IPS-NIHi11 (cell line): ENCODE data around the gene DAPK1.
"Not testable (repeated sequence)": the region's sequence is repeated elsewhere in the genome, so short reads cannot be mapped to it uniquely, and the experiment has no call there.

Experiments
- DNase-seq: peaks from one replicate; pipeline ENCODE4 v3.0.0; 2012; ENCODE audit warnings: mixed read lengths, low spot score

DAPK1 gene

DNA sequence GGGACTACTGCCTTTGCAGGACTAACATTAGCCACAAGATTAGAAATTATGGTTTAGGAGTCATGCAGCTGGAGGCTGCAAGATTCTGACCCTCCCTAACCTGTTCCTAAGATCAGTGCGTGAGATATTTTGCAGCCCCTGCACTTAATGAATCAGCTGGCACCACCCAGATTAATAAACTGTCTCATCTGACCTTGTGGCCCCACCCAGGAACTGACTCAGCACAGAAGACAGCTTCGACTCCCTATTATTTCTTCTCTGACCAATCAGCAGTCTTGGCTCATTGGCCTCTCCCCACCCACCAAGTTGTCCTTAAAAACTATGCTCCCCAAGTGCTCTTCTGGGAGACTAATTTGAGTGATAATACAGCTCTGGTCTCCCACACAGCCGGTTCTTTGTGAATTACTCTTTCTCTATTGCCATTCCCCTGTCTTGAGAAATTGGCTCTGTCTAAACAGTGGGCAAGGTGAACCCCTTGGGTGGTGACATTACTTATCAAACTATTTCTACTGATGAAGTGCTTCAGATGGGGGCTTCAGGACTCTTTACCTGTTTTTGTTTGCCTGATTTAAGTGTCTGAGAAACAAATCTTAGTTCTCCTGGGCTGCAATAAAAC lies 245.3 kb downstream of the DAPK1 start:
- DNase-seq = no peak

DNA sequence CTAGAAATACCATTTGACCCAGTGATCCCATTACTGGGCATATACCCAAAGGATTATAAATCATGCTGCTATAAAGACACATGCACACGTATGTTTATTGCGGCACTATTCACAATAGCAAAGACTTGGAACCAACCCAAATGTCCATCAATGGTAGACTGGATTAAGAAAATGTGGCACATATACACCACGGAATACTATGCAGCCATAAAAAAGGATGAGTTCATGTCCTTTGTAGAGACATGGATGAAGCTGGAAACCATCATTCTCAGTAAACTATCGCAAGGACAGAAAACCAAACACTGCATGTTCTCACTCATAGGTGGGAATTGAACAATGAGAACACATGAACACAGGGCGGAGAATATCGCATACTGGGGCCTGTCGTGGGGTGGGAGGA lies 246.6 kb downstream of the DAPK1 start:
- not testable (repeated sequence) for DNase-seq

DNA sequence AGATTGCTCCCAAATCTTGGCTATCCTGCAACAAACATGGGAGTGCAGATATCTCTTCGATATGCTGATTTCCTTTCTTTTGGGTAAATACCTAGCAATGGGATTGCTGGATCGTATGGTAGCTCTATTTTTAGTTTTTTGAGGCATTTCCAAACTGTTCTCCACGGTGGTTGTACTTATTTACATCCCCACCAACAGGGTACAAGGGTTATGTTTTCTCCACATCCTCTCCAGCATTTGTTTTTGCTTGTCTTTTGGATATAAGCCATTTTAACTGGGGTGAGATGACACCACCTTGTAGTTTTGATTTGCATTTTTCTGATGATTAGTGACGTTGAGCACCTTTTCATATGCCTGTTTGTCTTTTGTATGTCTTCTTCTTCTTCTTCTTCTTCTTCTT lies 248.5 kb downstream of the DAPK1 start:
- no peak for DNase-seq

DNA sequence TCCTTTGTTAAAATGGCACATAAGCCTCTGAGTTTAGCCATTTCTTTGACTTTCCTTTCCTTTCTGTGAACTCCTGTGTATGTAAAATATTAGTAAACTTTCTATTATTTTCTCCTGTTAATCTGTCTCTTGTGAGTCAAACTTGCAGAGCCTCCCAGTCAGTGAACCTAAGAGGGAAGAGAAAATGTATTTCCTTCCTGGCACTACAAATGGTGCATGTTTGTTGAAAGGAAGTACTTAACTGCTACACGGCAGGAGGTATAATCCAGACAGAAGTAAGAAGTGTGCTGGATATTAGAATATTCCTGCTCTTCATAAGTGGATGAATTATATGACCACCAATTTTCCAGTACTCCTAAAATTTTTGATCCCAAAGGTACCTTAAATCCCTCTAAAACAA lies 251.2 kb downstream of the DAPK1 start:
- DNase-seq = no peak

DNA sequence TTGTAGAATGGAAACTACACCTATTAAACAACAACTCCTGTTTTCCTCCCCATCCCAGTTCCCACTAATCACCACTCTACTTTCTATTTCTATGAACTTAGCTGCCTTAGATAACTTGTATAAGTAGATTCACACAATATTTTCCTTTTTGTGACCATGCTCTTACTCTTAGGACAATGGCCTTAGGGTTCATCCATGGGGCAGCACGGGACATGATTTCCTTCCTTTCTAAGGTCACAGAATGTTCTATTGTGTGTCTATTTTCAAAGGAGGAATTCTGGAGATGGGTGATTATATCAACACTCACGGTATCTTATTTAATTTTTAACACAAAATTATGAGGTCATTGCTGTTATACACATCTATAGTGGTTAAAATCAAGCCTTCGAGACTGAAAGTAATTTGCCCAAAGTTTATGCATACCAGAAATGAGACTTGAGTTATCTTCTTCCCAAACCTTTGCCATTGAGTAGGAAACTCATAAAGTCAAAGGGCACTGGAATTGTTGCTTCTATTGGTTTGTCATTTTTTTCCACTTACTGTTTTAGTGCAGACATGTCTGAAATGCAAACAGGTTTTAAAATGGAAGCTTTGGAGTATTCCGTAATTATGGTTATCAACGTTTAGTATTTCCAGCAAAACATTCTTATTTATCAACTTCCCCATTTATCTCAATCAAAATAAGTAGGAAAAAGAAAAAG lies 251.8 kb downstream of the DAPK1 start:
- DNase-seq = no peak

DNA sequence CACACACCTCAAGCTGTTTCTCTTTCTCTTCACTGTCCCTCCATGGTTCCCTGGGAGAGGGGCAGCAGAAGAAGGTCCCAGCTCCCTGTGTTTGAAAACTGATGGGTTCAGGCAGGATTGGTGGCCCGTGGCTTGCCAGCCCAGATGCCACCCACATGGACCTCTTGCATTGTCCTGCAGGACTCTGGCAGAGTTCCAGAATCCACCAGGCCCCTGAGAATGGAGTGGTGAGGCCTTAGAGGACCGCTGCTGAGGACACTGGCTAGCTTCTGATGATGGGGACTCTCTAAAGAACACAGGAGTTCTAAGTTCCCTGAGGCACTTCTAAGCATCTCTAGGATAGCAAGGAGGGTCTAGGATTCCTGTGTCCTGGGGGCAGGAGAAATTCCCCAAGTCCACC lies 253.1 kb downstream of the DAPK1 start:
- no peak for DNase-seq

DNA sequence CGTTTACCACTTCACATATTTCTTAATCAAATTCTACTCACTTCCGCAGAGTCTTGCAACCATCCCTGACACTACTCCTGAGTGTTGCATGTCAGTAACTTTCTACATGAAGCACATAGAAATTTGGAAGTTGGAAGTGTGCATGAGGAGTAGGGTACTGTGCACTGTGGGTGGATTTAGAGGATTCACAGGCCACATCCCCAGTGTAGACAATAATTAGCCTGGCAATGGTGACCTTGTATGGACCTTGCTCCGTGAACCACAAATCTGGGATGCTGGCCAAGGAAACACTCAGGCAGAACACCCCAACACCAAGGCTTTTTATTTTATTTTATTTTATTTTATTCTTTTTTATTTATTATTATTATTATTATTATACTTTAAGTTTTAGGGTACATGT lies 253.8 kb downstream of the DAPK1 start:
- DNase-seq = no peak

DNA sequence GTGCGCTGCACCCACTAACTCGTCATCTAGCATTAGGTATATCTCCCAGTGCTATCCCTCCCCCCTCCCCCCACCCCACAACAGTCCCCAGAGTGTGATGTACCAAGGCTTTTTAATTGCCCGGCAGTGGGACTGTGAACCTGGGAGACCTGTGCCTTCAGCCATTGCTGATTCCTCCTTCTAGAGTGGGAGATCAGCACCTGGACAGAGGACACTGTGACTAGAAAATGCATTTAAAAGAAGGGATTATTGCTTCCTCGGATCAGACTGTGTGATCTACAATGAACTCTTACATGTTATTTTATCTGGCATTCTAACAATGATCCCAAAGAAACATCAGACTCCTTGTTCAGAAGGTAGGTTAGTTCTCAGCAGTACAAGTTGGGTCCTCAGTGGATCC lies 254.2 kb downstream of the DAPK1 start:
- no peak for DNase-seq

DNA sequence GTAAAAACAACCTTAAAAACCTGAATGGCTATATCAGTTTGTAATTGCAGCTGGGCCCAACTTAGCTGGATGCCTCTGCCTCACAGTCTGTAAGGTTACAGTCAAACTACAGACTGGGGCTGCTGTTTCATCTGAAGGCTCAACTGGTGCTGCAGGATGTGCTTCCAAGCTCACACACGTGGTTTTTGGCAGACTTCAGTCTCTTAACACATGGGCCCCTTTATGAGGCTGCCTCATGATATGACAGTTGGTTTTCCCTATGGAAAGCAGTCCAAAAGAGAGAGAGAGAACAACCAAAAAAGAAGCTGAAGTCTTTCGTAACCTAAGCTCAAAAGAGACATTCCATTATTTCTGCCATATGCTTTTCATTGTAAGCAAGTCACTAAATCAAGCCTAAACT lies 255.6 kb downstream of the DAPK1 start:
- DNase-seq = no peak
